NCI-H748 (cell line): ENCODE measurements around the gene SDK1.

Experiments used
- DNase-seq: peaks from one replicate; lab custom pipeline; 2025; ENCODE audit not compliant: unreplicated experiment; lab: John Stamatoyannopoulos, UW

The SDK1 gene

DNA sequence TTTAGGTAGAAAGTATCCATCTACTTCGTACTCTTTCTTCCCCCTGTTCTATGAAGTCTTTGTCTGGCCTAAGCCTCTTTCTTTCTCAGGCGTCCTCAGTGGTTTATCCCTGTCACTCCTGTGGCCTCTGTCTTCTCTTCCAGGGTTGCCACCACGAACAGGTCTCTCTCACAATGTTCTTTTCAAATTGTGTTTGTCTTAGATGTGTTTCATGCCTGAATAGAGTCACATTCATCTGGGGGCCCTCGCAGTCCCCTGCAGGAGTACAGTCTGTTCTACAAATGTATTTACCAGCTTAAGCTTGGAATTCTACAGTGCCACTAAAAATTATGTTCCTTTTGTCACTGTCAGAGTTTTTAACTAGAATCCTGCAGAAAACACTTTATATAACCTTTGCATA is 700.7 kb downstream of the SDK1 start:
- DNase-seq = no peak

DNA sequence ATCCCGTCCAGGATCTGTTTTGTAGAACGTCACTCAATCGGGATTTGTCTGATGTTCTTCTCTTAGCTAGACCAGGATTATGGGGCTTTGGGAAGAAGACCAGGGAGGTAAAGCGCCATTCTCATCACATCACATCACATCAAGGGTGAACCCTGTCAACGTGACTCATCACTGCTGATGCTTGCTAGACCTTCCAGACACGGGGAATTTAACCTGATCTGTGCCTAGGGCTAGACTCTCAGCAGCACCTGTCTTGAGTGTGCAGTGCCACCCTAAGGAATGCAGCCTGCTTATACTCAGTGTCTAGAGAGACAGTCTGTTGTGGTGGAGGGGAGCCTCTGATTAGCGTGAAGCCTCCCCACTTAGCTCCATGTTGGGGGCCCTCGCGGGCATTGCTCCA is 702.5 kb downstream of the SDK1 start:
- DNase-seq = no peak

GRCh38 chr7:4006687-4007086 is 705.6 kb downstream of the SDK1 start:
- DNase-seq = peak; percentile 91

- no peak for DNase-seq
These were observed 708.4 kb downstream of the SDK1 start for GRCh38 chr7:4009211-4010060.

DNA sequence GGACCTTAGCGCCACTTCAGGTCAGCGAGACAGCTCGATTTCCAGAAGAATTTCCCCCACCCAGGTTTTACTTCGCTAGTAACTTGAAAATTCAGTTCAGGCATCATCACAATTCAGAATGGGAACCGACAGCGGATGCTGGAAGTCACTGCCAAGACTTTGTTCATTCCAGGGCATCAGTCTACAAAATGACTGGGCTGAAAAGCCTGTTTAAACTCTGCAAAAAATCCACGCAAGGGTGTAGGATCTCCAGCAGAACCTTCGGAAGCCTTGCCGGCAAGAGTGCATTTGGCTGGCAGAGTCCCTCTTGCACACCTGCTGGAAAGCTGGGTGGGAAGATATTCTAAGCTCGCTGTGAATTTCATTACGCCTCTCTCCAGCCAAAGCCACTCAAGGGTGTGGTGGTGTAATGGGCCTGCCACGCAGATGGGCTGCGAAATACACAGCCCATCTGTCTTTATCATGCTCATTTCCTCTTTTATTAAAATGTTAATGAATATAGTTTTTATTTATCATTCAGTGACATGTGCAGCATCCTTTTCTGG is 709.1 kb downstream of the SDK1 start:
- no peak for DNase-seq

DNA sequence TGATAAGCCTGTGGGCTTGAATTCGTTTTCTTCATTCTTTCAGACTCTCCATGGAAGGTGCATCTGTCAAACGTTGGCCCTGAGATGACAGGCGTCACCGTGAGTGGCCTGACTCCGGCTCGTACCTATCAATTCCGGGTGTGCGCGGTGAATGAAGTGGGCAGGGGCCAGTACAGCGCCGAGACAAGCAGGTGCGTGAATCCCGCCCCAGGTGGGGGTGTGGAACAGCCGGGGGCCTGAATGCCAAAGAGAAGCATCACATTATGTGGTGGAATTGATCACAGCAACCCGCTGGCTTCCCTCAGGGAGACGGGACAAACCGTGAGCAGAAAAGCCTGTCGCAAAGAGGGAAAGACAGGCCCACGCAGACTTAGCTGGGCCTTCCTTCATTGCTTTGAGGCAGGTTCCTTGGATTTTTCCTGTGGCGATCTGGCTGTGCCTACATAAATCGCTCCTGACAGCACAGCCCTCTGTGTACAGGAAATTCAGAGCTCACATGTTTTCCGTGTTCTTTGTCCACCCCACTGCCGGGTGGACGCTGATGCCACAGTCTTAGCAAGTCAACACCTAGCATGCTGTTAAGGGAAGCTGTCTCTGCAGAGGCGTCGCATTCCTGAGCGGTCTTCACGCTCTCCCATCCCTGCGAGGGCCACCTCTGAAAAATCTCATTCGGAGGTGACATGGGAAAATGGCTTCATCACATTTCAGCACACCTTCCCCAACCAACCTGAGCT is 710.0 kb downstream of the SDK1 start:
- DNase-seq = no peak

GRCh38 chr7:4013793-4014192 is 712.7 kb downstream of the SDK1 start:
- DNase-seq = no peak

DNA sequence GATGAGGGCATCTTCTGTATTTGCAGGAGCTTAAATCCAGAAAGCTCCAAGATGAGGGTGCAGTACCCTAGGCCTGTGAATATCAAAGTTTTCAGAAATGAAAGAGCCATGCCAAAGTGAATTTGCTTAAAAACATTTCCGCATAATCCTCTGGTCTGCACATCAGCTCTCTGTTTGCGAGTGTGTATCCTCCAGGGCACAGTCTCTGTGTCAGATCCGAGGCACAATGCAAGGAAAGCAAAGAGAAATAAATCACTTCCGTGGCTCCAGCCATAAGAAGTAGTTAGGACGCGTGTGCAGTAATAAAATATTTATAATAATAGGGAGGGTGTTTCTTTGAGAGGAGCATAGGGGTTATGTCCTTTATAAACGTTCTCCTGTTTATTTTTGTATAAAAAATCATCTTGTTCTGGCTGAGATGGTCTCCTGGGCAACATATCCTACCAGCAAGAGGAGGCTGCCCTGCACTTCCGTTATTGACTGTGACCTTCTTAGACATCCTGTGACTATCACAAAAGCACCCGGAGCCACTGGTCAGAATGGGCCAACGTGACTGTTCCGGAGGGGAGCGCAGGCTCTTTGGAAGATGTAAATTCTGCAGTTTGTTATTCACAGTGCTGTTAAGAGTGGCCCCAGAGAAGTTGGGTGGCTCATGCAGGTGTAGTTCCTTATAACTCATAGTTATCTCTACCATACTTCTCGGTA is 713.4 kb downstream of the SDK1 start:
- no peak for DNase-seq

DNA sequence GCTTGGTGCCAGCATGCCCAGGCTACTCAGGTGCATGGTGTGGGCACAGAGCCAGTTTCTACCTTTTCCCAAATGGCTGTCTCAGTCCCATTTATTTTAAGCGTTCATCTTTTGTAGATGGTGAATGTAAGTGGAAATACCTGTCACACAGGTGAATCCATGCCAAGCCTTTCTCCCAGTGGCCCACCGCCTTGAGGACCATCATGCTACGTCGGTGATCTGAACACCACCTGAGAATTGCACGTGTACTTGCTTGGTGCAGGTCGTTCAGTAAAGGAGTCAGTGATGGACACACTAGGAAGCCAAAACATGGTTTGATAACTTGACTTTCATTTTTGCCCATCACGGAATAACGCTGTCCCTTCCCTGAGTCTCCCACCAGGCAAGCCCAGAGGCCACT is 714.3 kb downstream of the SDK1 start:
- DNase-seq = no peak

GRCh38 chr7:4015996-4016395 is 714.9 kb downstream of the SDK1 start:
- no peak for DNase-seq

- no peak for DNase-seq
These were observed 716.0 kb downstream of the SDK1 start for GRCh38 chr7:4017081-4017480.

DNA sequence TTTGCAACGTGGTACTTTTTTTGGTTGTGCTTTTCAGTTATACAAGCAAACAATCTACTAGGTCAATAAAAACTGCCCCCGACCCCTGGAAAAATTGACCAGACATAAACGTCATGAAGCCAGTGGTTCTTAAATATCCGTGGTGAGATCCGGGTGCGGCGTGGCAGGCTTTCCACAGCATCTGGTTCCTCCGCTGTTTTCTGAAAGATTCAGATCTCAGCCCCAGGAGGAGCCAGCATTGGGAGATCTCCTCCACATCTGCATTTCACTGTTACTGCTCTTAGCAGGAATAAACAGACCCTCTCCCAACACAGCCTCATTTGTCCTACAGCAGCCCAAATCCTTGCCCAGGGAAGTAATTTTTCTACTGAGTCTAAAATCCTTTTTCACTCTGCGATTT is 716.7 kb downstream of the SDK1 start:
- no peak for DNase-seq

DNA sequence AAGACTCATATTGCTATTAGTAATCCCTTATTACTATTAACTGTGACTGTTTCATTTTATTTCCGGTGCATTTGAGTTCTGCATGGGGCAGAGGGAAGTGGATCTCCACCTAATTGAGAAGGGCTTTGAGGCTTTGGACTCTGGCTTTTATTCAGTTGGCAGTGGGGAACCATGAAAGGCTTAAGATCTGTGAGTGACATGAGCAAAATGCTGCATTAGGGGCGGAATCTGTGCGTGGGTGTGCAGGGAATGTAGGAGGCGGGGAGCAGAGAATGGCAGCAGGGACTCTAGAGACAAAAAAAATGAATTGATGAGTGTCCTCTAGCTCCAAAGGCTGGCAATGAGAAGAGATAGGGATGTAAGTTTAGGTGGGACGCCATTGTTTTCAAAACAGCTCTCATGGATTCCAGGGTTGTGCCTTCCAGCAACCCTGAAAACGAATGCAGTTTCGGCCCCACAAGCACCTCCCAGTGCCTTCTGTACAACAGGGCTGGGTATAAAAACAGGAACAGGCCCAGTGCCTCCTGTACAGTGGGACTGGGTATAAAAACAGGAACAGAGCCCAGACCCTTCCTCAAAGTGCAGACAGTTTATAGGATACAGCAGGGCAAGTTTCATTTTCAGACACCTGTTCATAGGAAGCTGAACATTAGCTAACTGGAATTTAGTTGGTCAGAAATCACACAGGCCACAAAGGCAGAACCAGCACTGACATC is 717.7 kb downstream of the SDK1 start:
- DNase-seq = no peak

DNA sequence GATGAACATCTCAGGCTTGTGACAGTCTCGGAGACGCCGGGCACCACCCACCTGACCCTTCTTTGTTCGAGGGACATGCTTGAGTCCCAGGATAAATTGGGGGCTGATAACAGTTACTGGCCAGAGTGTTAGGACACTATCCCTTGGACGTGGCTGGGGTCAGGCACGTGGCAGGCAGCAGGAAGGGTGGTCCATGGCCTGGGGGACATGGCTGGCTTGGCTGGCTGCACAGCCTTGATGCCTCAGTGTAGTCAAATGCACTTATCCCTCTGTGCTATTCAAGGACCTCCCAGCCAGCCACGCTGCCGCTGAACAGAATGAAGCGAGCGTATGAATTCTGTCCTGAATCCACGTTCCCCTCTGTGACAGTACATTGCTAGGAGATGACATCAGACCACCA is 719.0 kb downstream of the SDK1 start:
- DNase-seq = no peak

DNA sequence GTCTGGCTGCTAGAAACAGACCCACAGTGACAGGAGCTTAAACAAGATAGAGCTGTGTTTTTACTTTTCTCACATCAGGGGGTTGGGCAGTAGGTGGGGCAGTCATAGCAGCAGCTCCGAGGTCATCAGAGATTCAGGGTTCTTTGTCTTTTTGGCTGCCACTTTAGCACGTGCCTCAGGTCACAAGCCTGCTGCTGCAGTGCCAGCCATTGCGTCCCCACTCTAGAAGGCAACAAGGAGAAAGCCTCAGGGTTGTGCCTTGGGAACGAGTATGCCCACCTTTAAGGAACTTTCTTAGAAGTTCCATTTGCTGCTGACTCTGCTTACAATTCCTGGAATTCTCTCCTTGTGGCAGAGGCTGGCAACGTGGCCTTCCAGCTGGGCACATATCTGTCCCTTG is 720.4 kb downstream of the SDK1 start:
- no peak for DNase-seq

DNA sequence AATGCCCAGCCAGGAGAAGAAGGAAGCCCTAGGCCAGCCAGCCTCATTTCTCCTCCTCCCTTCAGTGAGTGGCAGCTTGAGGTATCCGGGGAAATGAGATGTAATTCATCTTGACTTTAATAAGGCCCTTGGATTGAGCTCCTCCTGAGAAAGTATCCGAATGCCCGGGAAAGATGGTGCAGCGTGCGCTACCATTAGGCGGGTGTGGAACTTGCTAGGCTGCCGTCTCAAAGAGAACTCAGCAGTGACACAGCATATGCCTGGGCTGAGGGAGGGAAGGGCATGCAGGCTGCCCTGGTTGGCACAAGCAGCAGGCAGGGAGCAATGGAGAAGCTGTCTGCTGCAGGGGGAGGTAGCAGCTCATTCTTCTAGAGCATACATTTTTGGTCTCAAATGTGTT is 721.2 kb downstream of the SDK1 start:
- DNase-seq = no peak

GRCh38 chr7:4023502-4023901 is 722.5 kb downstream of the SDK1 start:
- no peak for DNase-seq

DNA sequence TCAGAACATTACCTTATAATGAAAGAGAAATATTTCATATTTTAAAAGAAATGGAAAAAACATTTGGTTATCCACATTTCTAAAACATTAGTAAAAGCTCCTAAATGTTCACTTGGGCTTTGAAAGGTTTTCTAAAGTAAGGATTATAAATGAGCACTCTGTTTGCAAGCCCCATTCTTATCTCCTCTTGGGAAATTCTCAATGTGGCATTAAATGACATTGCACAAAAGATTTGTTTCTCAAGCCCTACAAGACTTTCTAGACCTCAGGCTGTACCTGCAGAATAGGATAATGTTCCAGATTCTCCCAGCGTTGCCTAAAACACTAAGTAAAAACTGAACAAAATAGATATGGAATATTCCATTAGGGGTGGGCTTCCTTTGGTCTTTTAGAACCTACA is 723.1 kb downstream of the SDK1 start:
- no peak for DNase-seq

- DNase-seq = no peak
These were observed 723.8 kb downstream of the SDK1 start for GRCh38 chr7:4024806-4025205.

GRCh38 chr7:4025210-4025609 is 724.2 kb downstream of the SDK1 start:
- peak; percentile 5 for DNase-seq
